Urinary bladder (tissue), 4 donors: Measurements from ENCODE around the gene KCNE1. TPM values are rescaled to one million over a fixed set of nuclear protein-coding genes. Genes with fewer than 3 reads are reported as not detected.

ENCODE experiments used
- DNase-seq: peaks from one replicate; pipeline ENCODE4 v3.0.0-alpha.2; 2015; ENCODE audit errors: extremely low spot score
- H3K27ac ChIP-seq: one replicate; pipeline ENCODE4 v1.5.1; 2013; ENCODE audit warnings: low read depth, mild to moderate bottlenecking, moderate library complexity
- H3K36me3 ChIP-seq: one replicate; pipeline ENCODE4 v1.6.1; 2013; ENCODE audit warnings: mild to moderate bottlenecking, moderate library complexity; ENCODE audit not compliant: insufficient read depth
- H3K4me1 ChIP-seq: one replicate; pipeline ENCODE4 v1.6.1; 2013; ENCODE audit warnings: mild to moderate bottlenecking, moderate library complexity; ENCODE audit not compliant: insufficient read depth
- H3K4me3 ChIP-seq: one replicate; pipeline ENCODE4 v1.5.1; 2013; ENCODE audit warnings: low read depth, low read length
- WGBS: extraction: QIAGEN DNeasy Blood & Tissue Kit; methylation state at CpG from one replicate; pipeline ENCODE4 v1.1.7; 2013; 5-methylcytosine and 5-hydroxymethylcytosine counted together
- polyA plus RNA-seq: library from polyadenylated mRNA; stranded (reverse); fragments of 200-250 nt; gene quantifications from one replicate; pipeline ENCODE4 v1.2.3, GENCODE V29; 2013
- total RNA-seq: library from RNA; depleted of rRNA; stranded (reverse); fragments of >200 nt; gene quantifications from one replicate; pipeline ENCODE4 v1.2.3, GENCODE V29; 2014
- donor health status: healthy with polysubstance abuse.
- donor health status: healthy.

KCNE1 gene
- total and polyA plus RNA-seq, 2 donors, result 0.11 to 0.48 TPM

GRCh38 chr21:34546542-34546941, 34.5 kb upstream of the KCNE1 start:
- 85% methylated on average over 6 of the region's 6 CpGs for WGBS
- no peak overlapping the region for H3K4me3 ChIP-seq
- H3K4me1 ChIP-seq, result peaks cover 1% of the 10 kb centered on the region
- no peaks in the 10 kb centered on the region for H3K36me3 ChIP-seq
- no peak overlapping the region for H3K27ac ChIP-seq
- no peak for DNase-seq

- 53% methylated on average over 10 of the region's 10 CpGs for WGBS
- Histone ChIP-seq H3K4me3 (no peak overlapping the region), H3K27ac (peak overlapping the region; percentile 35), H3K36me3 (no peaks in the 10 kb centered on the region), H3K4me1 (peaks cover 1% of the 10 kb centered on the region)
- DNase-seq, result peak; percentile 60
Measured at GRCh38 chr21:34545079-34545884, 33.3 kb upstream of the KCNE1 start.

DNA sequence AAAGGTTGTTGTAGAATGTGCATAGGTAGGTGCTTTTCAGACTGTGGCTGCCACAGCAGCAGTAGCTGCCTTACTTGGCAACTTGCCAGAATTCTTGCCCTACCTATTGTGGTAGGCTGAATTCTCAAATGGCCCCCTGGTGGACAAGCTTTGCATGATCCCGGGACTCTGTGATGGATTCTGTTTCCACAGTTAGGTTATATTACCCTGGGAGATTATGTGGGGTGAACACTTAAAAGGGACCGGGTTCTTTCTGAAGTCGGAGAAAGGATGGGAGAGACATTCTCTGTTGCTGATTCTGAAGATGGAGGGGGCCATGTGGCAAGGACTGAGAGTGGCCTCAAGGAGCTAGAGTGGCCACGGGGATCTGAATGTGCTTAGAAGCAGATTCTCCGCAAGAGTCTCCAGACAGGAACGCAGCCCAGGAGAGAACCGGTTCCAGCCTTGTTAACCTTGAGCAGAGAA, 32.1 kb upstream of the KCNE1 start:
- Histone ChIP-seq H3K4me1 (peaks cover 1% of the 10 kb centered on the region), H3K4me3 (no peak overlapping the region), H3K36me3 (no peaks in the 10 kb centered on the region), H3K27ac (no peak overlapping the region)
- WGBS, result 92% methylated on average over 7 of the region's 7 CpGs
- no peak for DNase-seq

GRCh38 chr21:34543017-34543416, 31.0 kb upstream of the KCNE1 start:
- DNase-seq, result no peak
- WGBS, result 81% methylated on average over 3 of the region's 3 CpGs
- no peak overlapping the region for H3K27ac ChIP-seq

DNA sequence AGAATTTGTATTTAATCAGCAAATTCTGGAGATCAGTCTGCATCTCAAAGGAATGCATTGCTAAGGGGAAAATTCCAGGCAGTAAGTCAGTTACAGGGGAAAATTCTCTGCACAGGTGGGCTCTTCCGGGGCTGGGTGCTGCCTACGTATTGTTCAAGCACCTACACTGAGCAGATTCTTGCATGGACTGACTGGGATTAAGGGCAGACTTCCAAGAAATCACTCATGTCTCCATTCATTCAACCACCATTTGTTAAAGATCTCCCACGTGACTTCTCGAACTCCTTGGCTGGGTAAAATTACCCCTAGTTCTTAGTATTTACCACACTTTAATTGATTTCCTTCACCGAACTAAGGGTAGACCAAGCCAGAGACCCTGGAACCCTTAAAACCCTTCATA, 28.2 kb upstream of the KCNE1 start:
- no peak for DNase-seq
- Histone ChIP-seq H3K36me3 (no peaks in the 10 kb centered on the region), H3K27ac (no peak overlapping the region), H3K4me3 (no peak overlapping the region), H3K4me1 (no peaks in the 10 kb centered on the region)
- WGBS, result 82% methylated on average over 5 of the region's 5 CpGs

More at GRCh38 chr21:34543017-34543416, 31.0 kb upstream of the KCNE1 start:
- Histone ChIP-seq H3K4me1 (peaks cover 1% of the 10 kb centered on the region), H3K36me3 (no peaks in the 10 kb centered on the region), H3K4me3 (no peak overlapping the region)

DNA sequence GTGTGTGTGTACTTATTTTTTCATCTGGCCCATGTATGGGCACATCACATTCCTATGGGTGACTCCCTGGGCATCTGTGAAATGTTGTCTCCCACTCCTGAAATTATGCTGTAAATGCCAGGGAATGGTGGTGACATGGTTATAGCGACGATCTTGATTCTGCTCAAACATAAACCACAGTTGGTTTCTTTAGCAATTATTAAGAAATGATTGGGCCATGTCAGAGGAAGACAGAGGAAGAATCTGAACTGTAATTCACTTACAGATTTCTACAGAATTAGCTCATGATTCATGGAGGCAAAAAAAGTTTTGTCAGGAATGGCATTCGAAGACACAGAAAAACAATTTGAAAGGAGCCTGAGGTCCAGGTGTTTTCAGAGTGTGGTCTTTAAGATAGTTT, 25.8 kb upstream of the KCNE1 start:
- WGBS, result 68% methylated on average over 3 of the region's 3 CpGs
- DNase-seq, result no peak
- no peaks in the 10 kb centered on the region for H3K36me3 ChIP-seq
- H3K27ac ChIP-seq, result no peak overlapping the region
- H3K4me1 ChIP-seq, result no peaks in the 10 kb centered on the region
- no peak overlapping the region for H3K4me3 ChIP-seq

GRCh38 chr21:34536820-34537219, 24.8 kb upstream of the KCNE1 start:
- Histone ChIP-seq H3K36me3 (no peaks in the 10 kb centered on the region), H3K4me3 (no peak overlapping the region), H3K4me1 (no peaks in the 10 kb centered on the region), H3K27ac (no peak overlapping the region)
- no peak for DNase-seq
- WGBS, result 28% methylated on average over 2 of the region's 2 CpGs

- Histone ChIP-seq H3K4me3 (no peak overlapping the region), H3K27ac (no peak overlapping the region), H3K36me3 (no peaks in the 10 kb centered on the region), H3K4me1 (no peaks in the 10 kb centered on the region)
- DNase-seq, result no peak
- 87% methylated on average over 8 of the region's 8 CpGs for WGBS
Measured at GRCh38 chr21:34536311-34536710, 24.3 kb upstream of the KCNE1 start.

GRCh38 chr21:34535886-34536285, 23.9 kb upstream of the KCNE1 start:
- no peak overlapping the region for H3K27ac ChIP-seq
- no peaks in the 10 kb centered on the region for H3K36me3 ChIP-seq
- WGBS, result 91% methylated on average over 3 of the region's 3 CpGs
- H3K4me1 ChIP-seq, result no peaks in the 10 kb centered on the region
- no peak for DNase-seq
- H3K4me3 ChIP-seq, result no peak overlapping the region

GRCh38 chr21:34534522-34534921, 22.5 kb upstream of the KCNE1 start:
- no peaks in the 10 kb centered on the region for H3K4me1 ChIP-seq
- H3K27ac ChIP-seq, result no peak overlapping the region
- WGBS, result 83% methylated on average over 4 of the region's 4 CpGs
- no peak overlapping the region for H3K4me3 ChIP-seq
- no peak for DNase-seq
- H3K36me3 ChIP-seq, result no peaks in the 10 kb centered on the region

DNA sequence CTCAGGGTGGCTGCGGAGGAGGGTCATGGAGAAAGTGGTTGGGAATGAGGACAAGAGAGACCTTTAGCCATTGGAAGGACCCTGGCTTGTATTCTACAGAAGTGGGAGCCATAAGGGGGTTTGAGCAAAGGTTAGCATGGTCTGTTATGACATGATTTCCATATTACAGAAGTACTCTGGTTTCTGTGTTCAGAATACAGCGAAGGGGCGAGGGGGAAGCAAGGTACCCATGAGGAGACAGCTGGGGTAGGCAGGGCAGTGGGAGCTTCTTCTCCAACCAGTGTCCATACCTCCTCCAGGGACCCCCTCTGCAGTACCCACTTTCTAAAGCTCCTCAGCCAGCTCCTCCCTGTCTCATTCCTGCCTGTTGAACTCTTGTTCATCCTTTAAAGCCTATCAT, 21.9 kb upstream of the KCNE1 start:
- 82% methylated on average over 3 of the region's 3 CpGs for WGBS
- H3K4me3 ChIP-seq, result no peak overlapping the region
- H3K27ac ChIP-seq, result no peak overlapping the region
- no peak for DNase-seq
- no peaks in the 10 kb centered on the region for H3K36me3 ChIP-seq
- H3K4me1 ChIP-seq, result no peaks in the 10 kb centered on the region

DNA sequence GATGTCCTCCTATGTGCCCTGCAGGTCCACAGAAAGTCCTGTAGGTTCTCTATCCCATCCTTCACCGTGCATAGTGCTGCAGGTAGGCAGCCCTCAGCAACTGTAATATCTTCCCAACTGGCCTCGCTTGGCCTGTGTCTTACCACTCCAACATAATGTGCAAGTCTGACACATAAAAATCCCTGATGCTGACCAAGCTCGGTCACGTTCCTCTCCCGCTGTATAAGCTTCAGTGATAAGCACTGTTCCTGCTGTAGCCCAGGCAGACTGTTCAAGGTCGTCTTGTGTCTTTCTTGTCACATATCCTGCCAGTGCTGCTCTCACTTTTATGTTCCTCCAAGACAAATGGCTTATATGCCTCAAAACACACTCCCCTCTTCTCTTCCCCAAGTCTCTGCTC, 19.4 kb upstream of the KCNE1 start:
- WGBS, result 81% methylated on average over 6 of the region's 6 CpGs
- no peak overlapping the region for H3K4me3 ChIP-seq
- DNase-seq, result no peak
- no peaks in the 10 kb centered on the region for H3K36me3 ChIP-seq
- no peaks in the 10 kb centered on the region for H3K4me1 ChIP-seq
- no peak overlapping the region for H3K27ac ChIP-seq

DNA sequence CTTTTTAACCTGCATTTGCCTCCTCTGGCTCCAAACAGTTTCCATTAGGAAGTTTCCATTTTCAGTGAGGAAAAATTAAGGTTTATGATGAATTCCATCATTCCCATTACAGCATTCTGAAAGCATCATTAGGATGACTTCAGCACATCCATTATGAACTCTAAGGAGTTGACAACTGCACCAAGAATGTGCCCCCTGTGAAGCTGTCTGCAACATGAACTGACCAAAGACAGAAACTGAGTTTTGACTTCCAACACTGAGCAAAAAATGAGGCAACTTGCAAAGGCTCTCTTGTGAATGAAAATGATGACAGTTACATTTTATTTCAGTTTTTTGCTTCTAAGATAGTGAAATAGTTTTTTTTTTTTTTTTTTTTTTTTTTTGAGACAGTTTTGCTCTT, 18.3 kb upstream of the KCNE1 start:
- H3K4me1 ChIP-seq, result no peaks in the 10 kb centered on the region
- no peak for DNase-seq
- H3K27ac ChIP-seq, result no peak overlapping the region
- H3K4me3 ChIP-seq, result no peak overlapping the region
- no peaks in the 10 kb centered on the region for H3K36me3 ChIP-seq

GRCh38 chr21:34528131-34528561, 16.1 kb upstream of the KCNE1 start:
- H3K4me3 ChIP-seq, result no peak overlapping the region
- no peaks in the 10 kb centered on the region for H3K4me1 ChIP-seq
- no peak overlapping the region for H3K27ac ChIP-seq
- DNase-seq, result no peak
- H3K36me3 ChIP-seq, result no peaks in the 10 kb centered on the region
- 84% methylated on average over 3 of the region's 3 CpGs for WGBS
